AG09309 (cell line): ENCODE results near the gene IQGAP2.
"Not testable (repeated sequence)": the region's sequence is repeated elsewhere in the genome, so short reads cannot be mapped to it uniquely, and the experiment has no call there.

ENCODE experiments used
- DNase-seq: peaks from one replicate; pipeline ENCODE4 v3.0.0-alpha.2; 2010; ENCODE audit warnings: low read depth
- H3K4me3 ChIP-seq: 2 replicates; pipeline ENCODE4 v1.5.1; 2011; ENCODE audit warnings: mild to moderate bottlenecking, low read depth, low read length, moderate library complexity; ENCODE audit not compliant: control insufficient read depth
- TF ChIP-seq, protein P1 (sequence below): IDR thresholded peaks from 2 replicates; pipeline ENCODE4 v1.5.1; 2011; ENCODE audit warnings: mild to moderate bottlenecking, low read depth, low read length, inconsistent platforms; ENCODE audit not compliant: insufficient read depth, control insufficient read depth; ENCODE audit errors: missing control alignments

The IQGAP2 gene

DNA sequence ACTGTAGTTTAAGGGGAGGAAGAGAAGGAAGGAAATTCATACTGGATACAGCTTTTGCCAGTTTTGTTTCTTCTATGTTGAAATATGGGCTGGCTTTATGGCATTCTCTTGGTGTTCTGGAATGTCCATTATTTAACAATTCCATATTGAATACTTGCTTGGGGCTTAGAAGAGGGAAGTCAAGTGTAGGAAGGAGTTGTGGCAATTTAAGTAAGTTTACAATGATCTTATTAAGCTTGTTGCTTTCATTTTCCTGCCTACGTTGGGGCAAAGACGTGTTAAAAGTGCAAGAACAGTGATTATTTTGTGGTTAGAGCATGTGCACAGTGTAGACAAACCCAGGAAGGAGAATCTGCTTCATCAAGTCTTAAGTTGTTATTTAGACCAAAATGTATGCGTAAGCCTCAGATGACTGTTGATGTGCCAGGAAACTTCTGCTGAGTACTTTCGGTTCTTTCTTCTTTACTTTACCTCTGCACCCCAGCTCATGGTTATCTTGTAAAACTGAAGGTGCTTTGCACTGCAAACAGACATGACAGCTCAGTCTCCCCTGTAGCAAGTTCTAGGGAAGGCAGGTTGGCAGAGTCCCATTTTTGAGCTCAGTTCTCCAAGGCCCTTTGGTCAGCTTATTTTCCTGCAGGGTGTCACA lies 144.3 kb downstream of the IQGAP2 start:
- no peak overlapping the region for H3K4me3 ChIP-seq
- DNase-seq = no peak
- TF ChIP-seq, protein P1, sequence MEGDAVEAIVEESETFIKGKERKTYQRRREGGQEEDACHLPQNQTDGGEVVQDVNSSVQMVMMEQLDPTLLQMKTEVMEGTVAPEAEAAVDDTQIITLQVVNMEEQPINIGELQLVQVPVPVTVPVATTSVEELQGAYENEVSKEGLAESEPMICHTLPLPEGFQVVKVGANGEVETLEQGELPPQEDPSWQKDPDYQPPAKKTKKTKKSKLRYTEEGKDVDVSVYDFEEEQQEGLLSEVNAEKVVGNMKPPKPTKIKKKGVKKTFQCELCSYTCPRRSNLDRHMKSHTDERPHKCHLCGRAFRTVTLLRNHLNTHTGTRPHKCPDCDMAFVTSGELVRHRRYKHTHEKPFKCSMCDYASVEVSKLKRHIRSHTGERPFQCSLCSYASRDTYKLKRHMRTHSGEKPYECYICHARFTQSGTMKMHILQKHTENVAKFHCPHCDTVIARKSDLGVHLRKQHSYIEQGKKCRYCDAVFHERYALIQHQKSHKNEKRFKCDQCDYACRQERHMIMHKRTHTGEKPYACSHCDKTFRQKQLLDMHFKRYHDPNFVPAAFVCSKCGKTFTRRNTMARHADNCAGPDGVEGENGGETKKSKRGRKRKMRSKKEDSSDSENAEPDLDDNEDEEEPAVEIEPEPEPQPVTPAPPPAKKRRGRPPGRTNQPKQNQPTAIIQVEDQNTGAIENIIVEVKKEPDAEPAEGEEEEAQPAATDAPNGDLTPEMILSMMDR = no peak

DNA sequence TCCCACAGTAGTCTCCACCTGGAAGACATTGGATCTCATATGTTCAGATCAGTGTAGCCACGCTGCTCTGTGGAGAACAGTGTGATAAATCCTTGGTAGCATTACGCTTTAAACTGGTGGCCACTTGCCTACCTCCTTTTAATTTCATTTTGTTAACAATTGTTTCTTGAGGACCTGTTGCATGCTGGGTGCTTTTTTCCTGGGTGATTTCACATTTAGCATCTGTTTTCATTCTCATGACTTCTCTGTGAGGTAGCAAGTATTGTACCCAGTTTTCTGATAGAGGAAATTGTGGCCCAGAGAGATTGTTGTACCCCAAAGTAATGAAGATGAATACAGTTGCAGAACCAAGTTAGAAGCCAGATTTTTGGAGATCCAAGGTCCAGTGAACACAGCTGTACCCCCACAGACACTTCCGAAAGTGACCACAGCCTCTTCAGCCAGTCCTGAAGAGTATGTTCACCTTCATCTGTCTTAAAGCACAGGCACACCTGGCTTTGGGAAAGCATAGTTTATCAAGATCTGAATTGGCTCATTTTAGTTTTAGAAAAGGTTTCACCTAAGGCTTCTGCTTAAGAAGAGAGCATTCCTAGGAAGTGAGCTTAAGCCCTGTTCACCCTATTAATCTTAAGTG lies 144.9 kb downstream of the IQGAP2 start:
- TF ChIP-seq, protein P1 = no peak
- no peak overlapping the region for H3K4me3 ChIP-seq
- DNase-seq = no peak

DNA sequence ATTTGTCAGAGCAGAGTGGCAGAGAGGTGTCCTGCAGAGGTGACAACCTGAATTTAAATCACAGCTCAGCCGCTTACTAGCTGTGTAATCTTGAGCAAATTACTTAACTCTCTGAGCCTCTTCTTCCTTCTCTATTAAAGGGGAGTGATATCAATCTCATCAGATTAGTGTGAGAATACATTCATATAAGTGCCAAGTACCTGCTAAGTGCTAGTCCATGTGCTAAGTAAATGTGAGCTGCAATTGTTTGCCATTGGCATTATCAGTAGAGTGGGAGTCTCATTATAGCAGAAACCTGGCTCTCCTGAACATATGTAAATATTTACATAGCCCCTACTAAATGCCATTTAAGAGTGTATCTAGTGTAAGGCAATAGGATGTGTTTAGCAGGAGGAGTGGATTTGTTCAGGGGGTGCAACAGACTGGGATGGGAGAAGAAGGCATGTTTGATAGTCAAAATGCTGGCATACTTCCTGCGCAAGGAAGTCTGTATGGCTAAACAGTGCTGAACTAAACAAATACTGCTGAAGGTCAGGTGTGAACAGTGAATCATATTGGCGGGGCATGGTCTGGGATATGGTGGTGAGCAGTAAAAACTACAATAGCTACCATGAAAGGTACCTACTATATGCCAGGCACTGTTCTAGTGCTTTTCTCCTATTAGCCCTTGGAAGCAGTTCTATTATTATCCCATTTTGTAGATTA lies 145.6 kb downstream of the IQGAP2 start:
- no peak overlapping the region for H3K4me3 ChIP-seq
- no peak for DNase-seq
- TF ChIP-seq, protein P1 = no peak

DNA sequence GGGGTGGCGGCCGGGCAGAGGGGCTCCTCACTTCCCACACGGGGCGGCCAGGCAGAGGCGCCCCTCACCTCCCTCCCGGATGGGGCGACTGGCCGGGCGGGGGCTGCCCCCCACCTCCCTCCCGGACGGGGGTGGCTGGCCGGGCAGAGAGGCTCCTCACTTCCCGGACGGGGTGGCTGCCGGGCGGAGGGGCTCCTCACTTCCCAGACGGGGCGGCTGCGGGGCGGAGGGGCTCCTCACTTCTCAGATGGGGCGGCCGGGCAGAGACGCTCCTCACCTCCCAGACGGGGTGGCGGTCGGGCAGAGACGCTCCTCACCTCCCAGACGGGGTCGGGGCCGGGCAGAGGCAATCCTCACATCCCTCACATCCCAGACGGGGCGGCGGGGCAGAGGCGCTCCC lies 147.8 kb downstream of the IQGAP2 start:
- not testable (repeated sequence) for H3K4me3 ChIP-seq, DNase-seq

DNA sequence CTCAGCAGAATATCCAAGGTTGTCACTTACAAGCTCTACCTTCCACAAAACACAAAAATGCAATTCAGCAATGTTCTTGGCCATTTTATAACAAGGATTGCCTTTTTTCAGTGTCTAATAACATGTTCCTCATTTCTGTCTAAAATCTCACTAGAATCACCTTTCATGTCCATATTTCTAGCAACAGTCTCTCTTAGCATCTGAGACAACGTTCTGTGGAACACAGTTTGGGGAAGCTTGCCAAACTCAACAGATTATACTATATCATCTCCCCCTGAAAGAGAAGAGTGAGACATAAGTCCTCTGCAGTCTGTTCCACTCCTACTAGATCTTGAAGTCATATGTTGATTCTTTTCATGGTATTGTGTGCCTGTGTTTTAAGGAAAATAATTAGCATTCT lies 149.5 kb downstream of the IQGAP2 start:
- TF ChIP-seq, protein P1 = no peak
- H3K4me3 ChIP-seq = no peak overlapping the region
- no peak for DNase-seq

DNA sequence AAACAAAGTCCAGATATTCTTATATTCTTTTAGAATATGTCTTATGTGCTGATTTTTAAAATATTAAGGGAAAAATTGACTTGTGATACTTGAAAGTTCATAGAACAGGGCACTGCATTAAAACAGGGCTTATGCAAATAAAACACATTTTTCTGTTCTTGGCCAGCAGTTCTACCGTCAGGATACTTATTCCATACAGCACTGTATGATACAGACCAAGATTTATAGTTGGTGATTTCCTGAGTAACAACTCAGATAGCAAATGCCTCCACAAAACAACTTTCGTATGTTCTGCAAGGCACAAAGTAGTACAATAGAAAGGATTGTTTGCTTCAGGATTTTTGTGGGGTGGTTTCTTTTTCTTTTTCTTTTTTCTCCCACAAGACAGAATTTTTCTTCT lies 150.2 kb downstream of the IQGAP2 start:
- no peak for DNase-seq
- TF ChIP-seq, protein P1 = no peak
- no peak overlapping the region for H3K4me3 ChIP-seq

DNA sequence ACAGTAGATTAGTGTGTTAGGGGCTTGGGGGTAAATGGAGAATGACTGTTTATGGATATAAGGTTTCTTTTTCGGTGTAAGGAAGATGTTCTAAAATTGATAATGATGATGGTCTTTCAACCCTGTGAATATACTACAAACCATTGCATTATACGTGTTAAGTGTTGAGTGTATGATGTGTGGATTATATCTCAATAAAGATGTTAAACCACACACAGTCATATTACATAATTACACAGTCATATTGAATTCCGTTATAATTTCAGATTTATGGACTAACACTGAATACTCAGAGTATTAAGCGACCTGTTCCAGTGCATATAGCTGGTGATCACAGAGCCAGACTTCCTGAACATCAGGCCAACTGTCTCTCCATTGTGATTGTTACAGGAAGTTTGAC lies 152.0 kb downstream of the IQGAP2 start:
- TF ChIP-seq, protein P1 = no peak
- no peak overlapping the region for H3K4me3 ChIP-seq
- no peak for DNase-seq
